Colonic mucosa (tissue), 4 donors: ENCODE results near the gene GCC2. TPM values are rescaled to one million over a fixed set of nuclear protein-coding genes. Genes with fewer than 3 reads are reported as not detected.
A peak's percentile ranks its signal among the peaks of the same experiment; 100 is the strongest.

Experiments
- DNase-seq: peaks from one replicate; pipeline ENCODE4 v3.0.0-alpha.2; 2020
- H3K27ac ChIP-seq: fragments of 200-600 bp; one replicate; pipeline ENCODE4 v1.8.0; 2021
- H3K27me3 ChIP-seq: fragments of 200-600 bp; one replicate; pipeline ENCODE4 v1.8.0; 2021
- H3K36me3 ChIP-seq: fragments of 200-600 bp; one replicate; pipeline ENCODE4 v1.8.0; 2021
- H3K4me1 ChIP-seq: fragments of 200-600 bp; one replicate; pipeline ENCODE4 v1.8.0; 2021; ENCODE audit warnings: mild to moderate bottlenecking
- H3K4me3 ChIP-seq: fragments of 200-600 bp; one replicate; pipeline ENCODE4 v1.8.0; 2021
- H3K9ac ChIP-seq, 2 donors: one replicate each; pipeline ENCODE4 v1.7.0; 2013; ENCODE audit warnings: control low read depth in 2 of 2, low read depth in 2 of 2, low read length in 2 of 2
- H3K9me3 ChIP-seq: fragments of 200-600 bp; one replicate; pipeline ENCODE4 v1.8.0; 2021
- intact Hi-C: fragments of 100-400 bp; cut with DNase I; formaldehyde crosslinking; loops from one replicate; pipeline ENCODE4 v1.14.1; 2022
- total RNA-seq, 2 donors: library from RNA; stranded (reverse); fragmentation: NEBNext Ultra II Directional in 1 of 2; extraction: Animal tissue kit (Norgen Biotek cat#: 25700) in 1 of 2; gene quantifications; one replicate each; pipeline ENCODE4 v1.2.1, GENCODE V29; 2021
- TF ChIP-seq, protein P1 (sequence below): fragments of 200-600 bp; IDR thresholded peaks from one replicate; pipeline ENCODE4 v1.8.0; 2022; ENCODE audit warnings: antibody characterized with exemption, mild to moderate bottlenecking
- donor health status: healthy.
- donor health status: DM: no; HTN: no; CAD: no.
- donor health status: DM: no; HTN: no; CAD: no.

Gene GCC2, protein sequence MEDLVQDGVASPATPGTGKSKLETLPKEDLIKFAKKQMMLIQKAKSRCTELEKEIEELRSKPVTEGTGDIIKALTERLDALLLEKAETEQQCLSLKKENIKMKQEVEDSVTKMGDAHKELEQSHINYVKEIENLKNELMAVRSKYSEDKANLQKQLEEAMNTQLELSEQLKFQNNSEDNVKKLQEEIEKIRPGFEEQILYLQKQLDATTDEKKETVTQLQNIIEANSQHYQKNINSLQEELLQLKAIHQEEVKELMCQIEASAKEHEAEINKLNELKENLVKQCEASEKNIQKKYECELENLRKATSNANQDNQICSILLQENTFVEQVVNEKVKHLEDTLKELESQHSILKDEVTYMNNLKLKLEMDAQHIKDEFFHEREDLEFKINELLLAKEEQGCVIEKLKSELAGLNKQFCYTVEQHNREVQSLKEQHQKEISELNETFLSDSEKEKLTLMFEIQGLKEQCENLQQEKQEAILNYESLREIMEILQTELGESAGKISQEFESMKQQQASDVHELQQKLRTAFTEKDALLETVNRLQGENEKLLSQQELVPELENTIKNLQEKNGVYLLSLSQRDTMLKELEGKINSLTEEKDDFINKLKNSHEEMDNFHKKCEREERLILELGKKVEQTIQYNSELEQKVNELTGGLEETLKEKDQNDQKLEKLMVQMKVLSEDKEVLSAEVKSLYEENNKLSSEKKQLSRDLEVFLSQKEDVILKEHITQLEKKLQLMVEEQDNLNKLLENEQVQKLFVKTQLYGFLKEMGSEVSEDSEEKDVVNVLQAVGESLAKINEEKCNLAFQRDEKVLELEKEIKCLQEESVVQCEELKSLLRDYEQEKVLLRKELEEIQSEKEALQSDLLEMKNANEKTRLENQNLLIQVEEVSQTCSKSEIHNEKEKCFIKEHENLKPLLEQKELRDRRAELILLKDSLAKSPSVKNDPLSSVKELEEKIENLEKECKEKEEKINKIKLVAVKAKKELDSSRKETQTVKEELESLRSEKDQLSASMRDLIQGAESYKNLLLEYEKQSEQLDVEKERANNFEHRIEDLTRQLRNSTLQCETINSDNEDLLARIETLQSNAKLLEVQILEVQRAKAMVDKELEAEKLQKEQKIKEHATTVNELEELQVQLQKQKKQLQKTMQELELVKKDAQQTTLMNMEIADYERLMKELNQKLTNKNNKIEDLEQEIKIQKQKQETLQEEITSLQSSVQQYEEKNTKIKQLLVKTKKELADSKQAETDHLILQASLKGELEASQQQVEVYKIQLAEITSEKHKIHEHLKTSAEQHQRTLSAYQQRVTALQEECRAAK (N-terminal part only)
- 100 to 1,000 TPM in 1 of 2 donors, 10 to 100 TPM in 1; 57.9 to 101 TPM for total RNA-seq

DNA sequence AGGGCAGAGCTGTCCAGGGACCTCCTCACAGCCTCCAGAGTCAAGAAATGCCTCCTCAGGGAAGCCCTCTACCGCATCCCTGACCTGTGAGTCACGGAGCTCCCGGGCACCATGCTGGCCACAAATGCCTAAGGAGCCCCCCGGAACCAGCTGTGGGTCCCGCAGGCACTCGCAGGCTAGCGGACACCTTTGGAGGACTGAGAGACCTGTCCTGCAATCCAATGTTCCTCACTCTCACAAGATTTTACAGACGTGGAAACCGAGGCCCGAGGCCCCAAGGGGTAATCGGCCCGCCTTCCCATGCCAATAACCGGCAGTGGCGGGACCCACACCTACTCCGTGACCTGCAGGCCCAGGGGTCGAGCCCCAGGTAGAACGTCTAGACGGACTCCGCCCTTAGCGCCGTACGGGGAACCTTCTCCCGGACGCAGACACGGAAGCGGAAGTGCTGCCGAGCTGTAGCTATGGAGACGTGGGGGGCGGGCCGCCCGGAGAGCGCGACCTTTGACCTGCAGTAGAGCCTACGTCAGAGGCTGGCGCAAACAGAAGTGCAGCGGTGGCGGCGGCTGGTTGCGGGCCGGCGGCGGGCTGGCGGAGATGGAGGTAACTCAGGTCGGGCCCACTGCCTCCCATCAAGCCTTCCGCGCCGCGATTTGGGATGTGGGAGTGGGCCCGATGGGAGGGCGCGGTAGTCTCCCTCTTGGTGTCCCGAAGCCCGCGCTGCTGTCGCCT, at the start of gene GCC2:
TSS of gene GCC2 (plus strand) at position 529 of the 732 bp plus-strand sequence. CDS start at position 598, 69 bp downstream.
- DNase-seq: peak; percentile 98
- Histone ChIP-seq H3K9ac (peak within 1 kb of the TSS; percentile 85 to 94), H3K36me3 (peaks cover 6% of the 10 kb centered on the region), H3K4me3 (peak within 1 kb of the TSS; percentile 66), H3K27me3 (no peaks in the 10 kb centered on the region), H3K9me3 (no peaks in the 10 kb centered on the region), H3K27ac (peak within 1 kb of the TSS; percentile 92), H3K4me1 (no peaks in the 10 kb centered on the region)
- intact Hi-C loops: no loop called here
- TF ChIP-seq, protein P1, sequence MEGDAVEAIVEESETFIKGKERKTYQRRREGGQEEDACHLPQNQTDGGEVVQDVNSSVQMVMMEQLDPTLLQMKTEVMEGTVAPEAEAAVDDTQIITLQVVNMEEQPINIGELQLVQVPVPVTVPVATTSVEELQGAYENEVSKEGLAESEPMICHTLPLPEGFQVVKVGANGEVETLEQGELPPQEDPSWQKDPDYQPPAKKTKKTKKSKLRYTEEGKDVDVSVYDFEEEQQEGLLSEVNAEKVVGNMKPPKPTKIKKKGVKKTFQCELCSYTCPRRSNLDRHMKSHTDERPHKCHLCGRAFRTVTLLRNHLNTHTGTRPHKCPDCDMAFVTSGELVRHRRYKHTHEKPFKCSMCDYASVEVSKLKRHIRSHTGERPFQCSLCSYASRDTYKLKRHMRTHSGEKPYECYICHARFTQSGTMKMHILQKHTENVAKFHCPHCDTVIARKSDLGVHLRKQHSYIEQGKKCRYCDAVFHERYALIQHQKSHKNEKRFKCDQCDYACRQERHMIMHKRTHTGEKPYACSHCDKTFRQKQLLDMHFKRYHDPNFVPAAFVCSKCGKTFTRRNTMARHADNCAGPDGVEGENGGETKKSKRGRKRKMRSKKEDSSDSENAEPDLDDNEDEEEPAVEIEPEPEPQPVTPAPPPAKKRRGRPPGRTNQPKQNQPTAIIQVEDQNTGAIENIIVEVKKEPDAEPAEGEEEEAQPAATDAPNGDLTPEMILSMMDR: no peak

DNA sequence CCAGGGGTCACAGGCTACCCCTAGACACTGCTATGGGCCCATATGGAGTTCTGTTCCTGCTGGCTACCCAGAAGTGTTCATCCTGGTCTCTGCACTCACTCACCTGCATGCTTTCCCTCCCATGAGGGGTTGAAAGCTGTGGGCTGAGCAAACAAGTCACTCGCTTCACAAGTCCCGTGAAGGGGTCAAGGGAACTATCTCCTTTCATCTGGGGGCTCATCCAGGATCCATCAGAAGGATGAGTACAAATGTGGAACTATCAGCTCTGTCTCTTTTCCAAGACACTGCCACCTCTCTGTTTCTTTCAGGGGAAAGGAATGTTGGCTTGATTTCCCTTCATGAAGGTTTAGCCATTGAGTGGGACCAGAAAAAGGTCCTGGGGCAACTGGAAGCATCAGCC, 49.5 kb upstream of the GCC2 start:
- no peak overlapping the region for H3K27ac ChIP-seq
- DNase-seq: no peak
- H3K4me3 ChIP-seq: no peak overlapping the region
- H3K9ac ChIP-seq: no peak overlapping the region
- intact Hi-C loops: no loop called here
- H3K36me3 ChIP-seq: no peaks in the 10 kb centered on the region
- TF ChIP-seq, protein P1: no peak
- no peaks in the 10 kb centered on the region for H3K4me1 ChIP-seq
- H3K27me3 ChIP-seq: no peaks in the 10 kb centered on the region
- H3K9me3 ChIP-seq: no peaks in the 10 kb centered on the region

DNA sequence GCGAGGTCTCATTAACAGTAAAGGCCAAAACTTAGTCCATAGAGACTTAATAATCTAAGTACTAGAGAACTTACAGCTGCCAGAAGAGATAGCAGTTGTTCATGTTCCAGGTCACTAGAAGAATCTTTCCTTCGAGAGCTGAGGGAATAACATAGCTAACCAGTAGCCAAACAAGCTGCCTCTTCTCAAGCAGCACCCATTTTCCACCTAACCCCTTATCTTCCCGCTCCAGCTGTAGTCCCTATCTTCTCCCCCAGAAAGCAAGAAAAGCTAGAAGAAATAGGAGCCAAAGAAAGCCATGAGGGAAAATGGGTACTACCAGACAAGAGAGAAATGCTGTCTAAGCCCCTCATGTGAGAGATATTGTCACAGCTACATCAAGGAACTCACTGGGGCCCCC, 47.2 kb upstream of the GCC2 start:
- Histone ChIP-seq H3K27ac (no peak overlapping the region), H3K9ac (no peak overlapping the region), H3K4me1 (no peaks in the 10 kb centered on the region), H3K4me3 (no peak overlapping the region), H3K9me3 (no peaks in the 10 kb centered on the region), H3K36me3 (no peaks in the 10 kb centered on the region), H3K27me3 (no peaks in the 10 kb centered on the region)
- intact Hi-C loops: no loop called here
- TF ChIP-seq, protein P1: no peak
- no peak for DNase-seq

DNA sequence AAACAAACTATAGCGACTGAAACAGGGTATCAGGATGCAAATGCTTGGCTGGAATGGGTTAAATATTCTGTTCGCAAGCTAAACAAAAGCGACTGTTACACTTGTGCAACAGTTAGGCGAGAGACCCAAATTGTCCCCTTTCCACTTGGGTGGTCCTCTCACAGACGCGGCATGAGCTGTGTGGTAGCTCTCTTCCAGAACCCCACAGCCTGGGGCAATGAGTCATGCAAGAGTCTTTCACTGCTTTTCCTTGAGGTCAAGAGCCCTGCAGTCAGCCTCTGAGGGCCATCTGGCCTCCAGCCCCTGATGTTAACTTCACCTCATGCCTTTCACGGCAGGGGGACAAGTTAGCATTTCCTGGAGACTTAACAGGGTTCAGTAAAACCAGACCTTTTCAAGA, 45.5 kb upstream of the GCC2 start:
- H3K4me3 ChIP-seq: no peak overlapping the region
- no peak for DNase-seq
- H3K36me3 ChIP-seq: no peaks in the 10 kb centered on the region
- TF ChIP-seq, protein P1: no peak
- H3K4me1 ChIP-seq: no peaks in the 10 kb centered on the region
- H3K27ac ChIP-seq: no peak overlapping the region
- H3K27me3 ChIP-seq: no peaks in the 10 kb centered on the region
- intact Hi-C loops: no loop called here
- no peak overlapping the region for H3K9ac ChIP-seq
- no peaks in the 10 kb centered on the region for H3K9me3 ChIP-seq
